MM.1S (cell line): ENCODE results near the gene RUFY4.

Experiments used
- EZH2 ChIP-seq: fragments of 300-600 bp; sonication (generic); optimal IDR thresholded peaks from 2 replicates; pipeline ENCODE3; 2017; ENCODE audit warnings: low read depth, mild to moderate bottlenecking, antibody characterized with exemption, low read length, mixed read lengths
- TF ChIP-seq, protein P1 (sequence below): fragments of 300-600 bp; sonication (generic); IDR thresholded peaks from 2 replicates; pipeline ENCODE4 v1.5.1; 2016; ENCODE audit warnings: antibody characterized with exemption, low read length, mixed read lengths

DNA sequence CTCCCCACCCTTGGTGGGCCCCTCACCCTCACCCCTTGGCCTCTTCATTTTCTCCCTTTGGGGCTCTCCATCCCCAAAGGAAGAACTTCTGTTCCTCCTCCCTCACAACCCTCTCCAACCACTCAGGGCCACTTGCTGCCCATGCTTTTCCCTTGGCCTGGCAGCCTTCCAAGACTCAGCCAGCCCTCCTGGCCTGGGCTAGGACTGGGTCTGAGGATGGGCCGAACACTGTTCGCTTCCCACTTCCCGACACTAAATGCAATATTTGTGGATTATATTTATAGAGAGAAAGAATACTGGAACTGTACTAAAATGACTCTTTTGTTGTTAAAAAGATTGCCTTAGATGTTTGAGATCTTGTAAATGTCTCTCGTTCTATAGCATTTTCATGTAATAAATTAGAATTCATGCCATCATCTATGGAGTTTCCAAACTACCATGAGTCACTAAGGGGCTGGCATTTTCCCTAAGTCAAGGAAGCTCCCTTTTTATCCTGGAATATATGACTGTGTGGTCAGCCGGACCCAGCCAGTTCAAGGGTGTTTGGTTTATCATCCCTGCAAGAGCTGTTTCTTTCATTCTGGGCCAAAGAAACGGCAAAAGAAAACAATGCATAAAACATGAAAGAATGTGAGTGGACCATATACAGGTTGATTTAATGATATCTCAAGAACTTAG lies 60.5 kb downstream of the RUFY4 start:
- TF ChIP-seq, protein P1, sequence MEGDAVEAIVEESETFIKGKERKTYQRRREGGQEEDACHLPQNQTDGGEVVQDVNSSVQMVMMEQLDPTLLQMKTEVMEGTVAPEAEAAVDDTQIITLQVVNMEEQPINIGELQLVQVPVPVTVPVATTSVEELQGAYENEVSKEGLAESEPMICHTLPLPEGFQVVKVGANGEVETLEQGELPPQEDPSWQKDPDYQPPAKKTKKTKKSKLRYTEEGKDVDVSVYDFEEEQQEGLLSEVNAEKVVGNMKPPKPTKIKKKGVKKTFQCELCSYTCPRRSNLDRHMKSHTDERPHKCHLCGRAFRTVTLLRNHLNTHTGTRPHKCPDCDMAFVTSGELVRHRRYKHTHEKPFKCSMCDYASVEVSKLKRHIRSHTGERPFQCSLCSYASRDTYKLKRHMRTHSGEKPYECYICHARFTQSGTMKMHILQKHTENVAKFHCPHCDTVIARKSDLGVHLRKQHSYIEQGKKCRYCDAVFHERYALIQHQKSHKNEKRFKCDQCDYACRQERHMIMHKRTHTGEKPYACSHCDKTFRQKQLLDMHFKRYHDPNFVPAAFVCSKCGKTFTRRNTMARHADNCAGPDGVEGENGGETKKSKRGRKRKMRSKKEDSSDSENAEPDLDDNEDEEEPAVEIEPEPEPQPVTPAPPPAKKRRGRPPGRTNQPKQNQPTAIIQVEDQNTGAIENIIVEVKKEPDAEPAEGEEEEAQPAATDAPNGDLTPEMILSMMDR: no peak
- no peak for TF ChIP-seq EZH2
